ENCODE measurements around the gene KCNJ14.
"Not testable (repeated sequence)": the region's sequence is repeated elsewhere in the genome, so short reads cannot be mapped to it uniquely, and the experiment has no call there.

Gene KCNJ14

GRCh38 chr19:48481846-48482639 lies 26.7 kb downstream of the KCNJ14 start:
- TF ChIP-seq CTCF (IDR thresholded peaks at IDR 0.05; ENCODE audit: low read depth, low read length), result no peak

GRCh38 chr19:48483301-48483700 lies 27.9 kb downstream of the KCNJ14 start:
- no peak overlapping the region for H3K4me3 ChIP-seq (ENCODE audit: low read depth, low read length)
- no peak for TF ChIP-seq CTCF (IDR thresholded peaks at IDR 0.05; ENCODE audit: low read depth, low read length)

More at GRCh38 chr19:48481846-48482639, 26.7 kb downstream of the KCNJ14 start:
- no peak overlapping the region for H3K4me3 ChIP-seq (ENCODE audit: low read depth, low read length)

- no peak for TF ChIP-seq CTCF (IDR thresholded peaks at IDR 0.05; ENCODE audit: low read depth, low read length)
- H3K4me3 ChIP-seq (ENCODE audit: low read depth, low read length), result no peak overlapping the region
Observed at GRCh38 chr19:48484247-48484893, 29.0 kb downstream of the KCNJ14 start.

GRCh38 chr19:48484931-48485612 lies 29.7 kb downstream of the KCNJ14 start:
- H3K4me3 ChIP-seq (ENCODE audit: low read depth, low read length), result no peak overlapping the region
- TF ChIP-seq CTCF (IDR thresholded peaks at IDR 0.05; ENCODE audit: low read depth, low read length), result no peak

- not testable (repeated sequence) for H3K4me3 ChIP-seq (ENCODE audit: low read depth, low read length)
Observed at GRCh38 chr19:48486706-48487105, 31.3 kb downstream of the KCNJ14 start.

- H3K4me3 ChIP-seq (ENCODE audit: low read depth, low read length), result no peak overlapping the region
- TF ChIP-seq CTCF (IDR thresholded peaks at IDR 0.05; ENCODE audit: low read depth, low read length), result no peak
Observed at GRCh38 chr19:48487544-48487943, 32.2 kb downstream of the KCNJ14 start.

- no peak overlapping the region for H3K4me3 ChIP-seq (ENCODE audit: low read depth, low read length)
- TF ChIP-seq CTCF (IDR thresholded peaks at IDR 0.05; ENCODE audit: low read depth, low read length), result no peak
Observed at GRCh38 chr19:48487948-48488347, 32.6 kb downstream of the KCNJ14 start.

GRCh38 chr19:48488478-48488877 lies 33.1 kb downstream of the KCNJ14 start:
- not testable (repeated sequence) for H3K4me3 ChIP-seq (ENCODE audit: low read depth, low read length)
